Uterus (tissue), 4 donors: ENCODE data around the gene CDH16. TPM values are rescaled to one million over a fixed set of nuclear protein-coding genes. Genes with fewer than 3 reads are reported as not detected.
A peak's percentile ranks its signal among the peaks of the same experiment; 100 is the strongest.

Experiments
- DNase-seq, 2 donors: peaks; one replicate each; pipeline ENCODE4 v3.0.0-alpha.2; 2019 to 2020
- H3K27ac ChIP-seq, 2 donors: fragments of 200-600 bp; sonication (generic); 1 replicate in 1 of 2; 2 replicates in 1 of 2; pipeline ENCODE4 v1.5.1; 2016 to 2018
- H3K27me3 ChIP-seq, 2 donors: fragments of 200-600 bp; sonication (generic); one replicate each; pipeline ENCODE4 v1.5.1; 2018 to 2019; ENCODE audit warnings: control low read depth in 1 of 2
- H3K36me3 ChIP-seq, 2 donors: fragments of 200-600 bp; sonication (generic); one replicate each; pipeline ENCODE4 v1.5.1; 2019; ENCODE audit warnings: control low read depth in 1 of 2
- H3K4me1 ChIP-seq, 2 donors: fragments of 200-600 bp; sonication (generic); one replicate each; pipeline ENCODE4 v1.5.1; 2018 to 2019; ENCODE audit warnings: control low read depth in 1 of 2
- H3K4me3 ChIP-seq, 2 donors: fragments of 200-600 bp; sonication (generic); 1 replicate in 1 of 2; 2 replicates in 1 of 2; pipeline ENCODE4 v1.5.1; 2018 to 2019; ENCODE audit warnings: mild to moderate bottlenecking in 1 of 2
- H3K9me3 ChIP-seq, 2 donors: fragments of 200-600 bp; sonication (generic); one replicate each; pipeline ENCODE4 v1.5.1; 2019; ENCODE audit warnings: control low read depth in 1 of 2
- POLR2A ChIP-seq, 2 donors: fragments of 450-650 bp; IDR thresholded peaks; one replicate each; pipeline ENCODE4 v1.6.1; 2016; ENCODE audit warnings: antibody characterized with exemption in 2 of 2, mild to moderate bottlenecking in 1 of 2, moderate library complexity in 1 of 2
- intact Hi-C: fragments of 100-400 bp; cut with DNase I; formaldehyde crosslinking; loops from one replicate; pipeline ENCODE4 v1.15.1; 2023; ENCODE audit warnings: low total_unique reads
- total RNA-seq, 4 donors: library from RNA; depleted of rRNA in 3 of 4; stranded (reverse); fragments of >200 nt in 3 of 4; gene quantifications; one replicate each; pipeline versions ENCODE4 v1.1.0 to v1.2.4, GENCODE V29; 2014 to 2023
- TF ChIP-seq, protein P1 (sequence below), 4 experiments: fragments of 200-600 bp in 2 of 4; fragments of 450-650 bp in 2 of 4; sonication (generic) in 2 of 4; IDR thresholded peaks; one replicate each; pipeline ENCODE4 v1.5.1; 2016 to 2019; ENCODE audit warnings: antibody characterized with exemption in 4 of 4, mild to moderate bottlenecking in 2 of 4, moderate library complexity in 1 of 4
- donor health status: DM: yes; HTN: yes; CAD: no.

Gene CDH16
- total RNA-seq, 4 donors from 2014 or later: 12.6 TPM; not detected in 3

GRCh38 chr16:66926961-66927436 is 8.3 kb upstream of the CDH16 start:
- no peak for TF ChIP-seq POLR2A (IDR thresholded peaks at IDR 0.05)
- TF ChIP-seq, protein P1, sequence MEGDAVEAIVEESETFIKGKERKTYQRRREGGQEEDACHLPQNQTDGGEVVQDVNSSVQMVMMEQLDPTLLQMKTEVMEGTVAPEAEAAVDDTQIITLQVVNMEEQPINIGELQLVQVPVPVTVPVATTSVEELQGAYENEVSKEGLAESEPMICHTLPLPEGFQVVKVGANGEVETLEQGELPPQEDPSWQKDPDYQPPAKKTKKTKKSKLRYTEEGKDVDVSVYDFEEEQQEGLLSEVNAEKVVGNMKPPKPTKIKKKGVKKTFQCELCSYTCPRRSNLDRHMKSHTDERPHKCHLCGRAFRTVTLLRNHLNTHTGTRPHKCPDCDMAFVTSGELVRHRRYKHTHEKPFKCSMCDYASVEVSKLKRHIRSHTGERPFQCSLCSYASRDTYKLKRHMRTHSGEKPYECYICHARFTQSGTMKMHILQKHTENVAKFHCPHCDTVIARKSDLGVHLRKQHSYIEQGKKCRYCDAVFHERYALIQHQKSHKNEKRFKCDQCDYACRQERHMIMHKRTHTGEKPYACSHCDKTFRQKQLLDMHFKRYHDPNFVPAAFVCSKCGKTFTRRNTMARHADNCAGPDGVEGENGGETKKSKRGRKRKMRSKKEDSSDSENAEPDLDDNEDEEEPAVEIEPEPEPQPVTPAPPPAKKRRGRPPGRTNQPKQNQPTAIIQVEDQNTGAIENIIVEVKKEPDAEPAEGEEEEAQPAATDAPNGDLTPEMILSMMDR (IDR thresholded peaks at IDR 0.05): no peak
- no peaks in the 10 kb centered on the region for H3K27me3 ChIP-seq
- no peak for DNase-seq
- H3K36me3 ChIP-seq: no peaks in the 10 kb centered on the region
- no peak overlapping the region for H3K4me3 ChIP-seq
- peak overlapping the region in 1 of 2 donors; percentile 82 for H3K27ac ChIP-seq
- no peaks in the 10 kb centered on the region for H3K9me3 ChIP-seq
- H3K4me1 ChIP-seq: peaks cover 0 to 4% of the 10 kb centered on the region in 2 donors
- intact Hi-C loops: no loop called here

DNA sequence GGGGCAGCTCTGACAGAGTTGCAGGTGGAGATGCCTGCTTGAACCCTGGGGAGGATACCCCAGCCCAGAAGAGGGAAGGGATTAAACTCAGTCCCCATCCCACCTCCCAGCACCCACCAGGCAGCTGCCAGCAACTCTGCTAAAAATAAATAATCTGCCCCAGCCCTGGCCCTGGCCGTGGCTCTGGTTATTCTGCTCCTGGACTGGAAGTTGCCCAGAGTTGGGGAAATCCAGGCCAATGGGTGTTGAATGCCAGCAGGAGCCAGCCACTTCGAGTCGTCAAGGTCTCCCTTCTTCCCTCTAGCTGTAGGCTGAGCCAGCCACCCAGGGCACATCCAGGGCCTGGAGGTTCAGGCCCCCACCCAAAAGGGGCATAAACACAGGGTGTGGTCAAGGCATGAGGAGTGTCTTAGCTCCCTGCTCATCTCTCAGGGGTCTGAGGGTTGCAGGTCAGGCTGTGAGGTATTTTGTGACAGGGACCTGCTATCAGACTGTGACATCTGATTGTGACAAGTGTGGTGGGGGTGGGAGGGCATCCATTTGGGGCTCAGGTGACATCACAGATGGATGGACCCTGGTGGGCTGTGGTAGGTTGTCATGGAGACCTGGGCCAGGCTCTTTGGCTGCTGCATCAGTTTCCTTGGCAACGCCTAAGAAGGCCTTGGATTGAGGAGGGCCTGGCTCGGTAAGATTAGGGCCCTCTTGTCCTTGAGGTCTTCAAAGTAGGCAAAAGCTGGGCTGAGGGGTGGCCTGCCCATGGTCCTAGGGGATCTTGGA is 7.7 kb upstream of the CDH16 start:
- Histone ChIP-seq H3K27me3 (no peaks in the 10 kb centered on the region), H3K4me3 (no peak overlapping the region), H3K36me3 (no peaks in the 10 kb centered on the region), H3K4me1 (peaks cover 0 to 4% of the 10 kb centered on the region in 2 donors), H3K9me3 (no peaks in the 10 kb centered on the region), H3K27ac (peak overlapping the region; percentile 79 to 82)
- no peak for TF ChIP-seq POLR2A (IDR thresholded peaks at IDR 0.05)
- TF ChIP-seq, protein P1 (IDR thresholded peaks at IDR 0.05): no peak
- DNase-seq: no peak
- intact Hi-C loops: no loop called here

- peak; percentile 52 to 61 for TF ChIP-seq POLR2A (IDR thresholded peaks at IDR 0.05)
- TF ChIP-seq, protein P1 (IDR thresholded peaks at IDR 0.05): no peak
- H3K4me1 ChIP-seq: peaks cover 0 to 4% of the 10 kb centered on the region in 2 donors
- H3K27ac ChIP-seq: peak within 1 kb of the TSS; percentile 79 to 82
- no peaks in the 10 kb centered on the region for H3K27me3 ChIP-seq
- intact Hi-C loops: no loop called here
- peak within 1 kb of the TSS; percentile 30 to 51 for H3K4me3 ChIP-seq
- peak; percentile 70 to 80 for DNase-seq
- no peaks in the 10 kb centered on the region for H3K36me3 ChIP-seq
- no peaks in the 10 kb centered on the region for H3K9me3 ChIP-seq
Measured at GRCh38 chr16:66925322-66925840, 6.7 kb upstream of the CDH16 start, which contains the start of gene RRAD. RRAD (minus strand) TSS chr16:66925535; CDS start chr16:66925179, 356 bp downstream.

- peak overlapping the region; percentile 79 to 82 for H3K27ac ChIP-seq
- H3K9me3 ChIP-seq: no peaks in the 10 kb centered on the region
- intact Hi-C loops: no loop called here
- H3K36me3 ChIP-seq: no peaks in the 10 kb centered on the region
- H3K27me3 ChIP-seq: no peaks in the 10 kb centered on the region
- peak overlapping the region; percentile 30 to 51 for H3K4me3 ChIP-seq
- peaks cover 0 to 4% of the 10 kb centered on the region in 2 donors for H3K4me1 ChIP-seq
- no peak for DNase-seq
- no peak for TF ChIP-seq POLR2A (IDR thresholded peaks at IDR 0.05)
- TF ChIP-seq, protein P1 (IDR thresholded peaks at IDR 0.05): peak in 3 of 4 experiments; percentile 30 to 65 (median 43)
Measured at GRCh38 chr16:66924527-66925321, 6.0 kb upstream of the CDH16 start.
